ENCODE data around the gene LEMD3.
A peak's percentile ranks its signal among the peaks of the same experiment; 100 is the strongest.

Gene LEMD3

DNA sequence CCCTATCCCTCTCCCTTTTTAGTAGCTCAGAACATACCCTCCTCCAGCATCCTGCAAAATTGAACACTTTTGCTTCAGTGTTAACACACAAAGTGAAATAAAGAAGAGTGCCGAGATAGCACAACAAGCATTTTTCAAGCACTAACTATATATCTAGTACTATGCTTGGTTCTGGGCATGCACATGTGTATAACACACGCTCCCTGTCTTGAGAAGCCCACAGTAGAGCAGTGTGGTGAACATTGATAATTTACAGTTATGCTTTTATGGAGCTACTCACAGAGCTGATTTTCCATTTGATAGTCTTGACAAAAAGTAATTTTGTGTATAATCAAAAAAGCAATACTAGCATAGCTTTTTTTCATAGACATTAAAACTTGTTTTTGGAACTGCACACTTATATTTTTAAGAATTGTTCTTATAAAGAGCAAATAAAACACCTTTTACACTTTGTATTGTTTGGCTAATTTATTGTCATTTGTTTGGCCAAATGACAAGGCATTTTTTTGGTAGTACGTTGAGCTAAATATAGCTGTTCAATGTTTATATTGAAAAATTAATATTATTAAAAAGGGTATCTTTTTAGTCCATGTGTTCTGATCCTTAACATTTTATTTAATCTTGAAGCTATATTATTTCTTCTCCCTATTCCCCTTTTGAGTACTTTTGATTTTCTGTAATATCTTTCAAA is 39.7 kb downstream of the LEMD3 start:
- DNase-seq: no peak

DNA sequence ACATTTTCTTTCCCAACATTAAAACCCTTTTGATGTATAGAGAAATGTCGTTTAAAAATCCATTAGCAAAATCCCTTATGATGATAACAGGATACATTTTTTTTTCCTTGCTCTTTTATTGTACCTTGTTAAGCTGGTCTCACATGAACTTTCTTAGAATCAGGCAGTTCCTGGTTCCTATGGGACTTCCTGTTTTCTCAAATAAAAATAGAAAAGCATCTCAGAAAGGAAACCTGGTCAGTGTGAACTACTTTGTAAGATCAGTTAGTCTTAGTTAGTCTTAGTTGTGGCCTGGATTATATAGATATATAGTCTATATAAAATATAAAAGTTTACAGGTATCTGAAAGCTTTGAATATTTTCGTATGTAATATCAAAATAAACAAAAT is 40.3 kb downstream of the LEMD3 start:
- peak; percentile 2 for DNase-seq

DNA sequence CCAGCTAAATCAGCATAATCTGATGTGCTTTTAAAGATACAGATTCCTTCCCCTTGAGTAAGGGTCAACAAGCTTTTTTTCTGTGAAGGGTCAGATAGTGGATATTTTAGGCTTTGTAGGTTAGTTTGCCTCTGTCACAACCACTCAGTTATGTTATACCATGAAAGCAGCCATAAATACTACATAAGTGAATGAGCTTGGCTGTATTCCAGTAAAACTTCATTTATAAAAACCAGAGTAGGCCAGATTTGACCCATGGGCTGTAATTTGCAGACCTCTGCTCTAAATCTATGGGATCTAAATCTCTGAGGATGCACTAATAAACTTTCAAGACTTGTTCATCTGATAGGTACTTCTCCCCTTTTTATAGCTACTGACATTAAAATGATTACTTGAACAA is 47.7 kb downstream of the LEMD3 start:
- DNase-seq: no peak

DNA sequence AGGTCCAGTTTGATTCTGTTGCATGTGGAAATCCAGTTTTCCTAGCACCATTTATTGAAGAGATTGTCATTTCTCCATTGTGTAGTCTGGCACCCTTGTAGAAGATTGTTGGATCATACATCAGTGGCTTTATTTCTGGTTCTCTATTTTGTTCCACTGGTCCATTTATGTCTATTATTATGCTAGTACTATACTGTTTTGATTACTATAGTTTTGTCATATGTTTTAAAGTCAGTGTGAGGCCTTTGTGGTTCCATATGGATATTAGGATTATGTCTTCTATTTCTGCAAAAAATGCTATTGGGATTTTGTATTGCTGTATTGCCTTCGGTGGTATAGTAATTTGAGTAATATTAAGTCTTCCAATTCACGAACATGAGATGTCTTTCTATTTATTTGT is 51.4 kb downstream of the LEMD3 start:
- no peak for DNase-seq

DNA sequence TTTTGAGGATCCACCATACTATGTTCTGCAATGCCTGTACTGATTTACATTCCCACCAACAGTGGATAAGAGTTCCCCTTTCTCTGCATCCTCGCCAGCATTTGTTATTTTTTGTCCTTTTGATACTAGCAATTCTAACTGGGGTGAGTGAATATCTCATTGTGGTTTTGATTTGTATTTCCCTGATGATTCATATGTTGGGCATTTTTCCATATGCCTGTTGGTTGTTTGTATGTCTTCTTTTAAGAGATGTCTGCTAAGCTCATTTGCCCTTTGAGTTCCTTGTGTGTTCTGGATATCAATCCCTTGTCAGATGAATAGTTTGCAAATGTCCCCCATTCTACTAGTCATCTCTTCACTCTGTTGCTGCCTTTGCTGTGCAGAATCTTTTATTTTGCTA is 60.1 kb downstream of the LEMD3 start:
- no peak for DNase-seq

DNA sequence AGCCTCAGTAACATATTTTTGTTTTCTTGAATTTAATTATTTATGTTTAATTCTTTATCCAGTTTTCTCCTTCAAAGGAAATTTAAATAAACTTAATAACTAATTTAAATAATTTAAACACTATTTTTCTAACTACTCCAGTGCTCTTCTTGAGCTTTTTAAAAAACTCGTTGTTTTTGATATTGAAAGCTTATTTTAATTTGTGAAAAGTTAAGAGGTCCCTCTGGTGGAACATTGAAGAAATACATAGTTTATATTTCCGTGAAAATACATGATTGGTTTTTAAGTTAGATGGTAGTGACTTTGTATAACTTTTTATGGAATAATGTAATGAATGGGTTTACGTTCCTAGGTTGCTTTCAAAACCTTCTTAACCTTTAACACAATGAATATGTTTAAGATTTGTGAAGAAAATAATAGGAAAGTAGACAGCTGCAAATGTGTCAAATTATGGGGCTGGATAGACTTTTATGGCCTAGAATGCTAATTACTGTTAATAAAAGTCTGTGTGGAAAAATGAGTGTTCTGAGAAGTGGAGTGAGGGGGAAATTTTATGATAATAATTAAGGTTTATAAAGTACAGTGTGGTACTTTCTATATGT is 63.2 kb downstream of the LEMD3 start:
- no peak for DNase-seq

DNA sequence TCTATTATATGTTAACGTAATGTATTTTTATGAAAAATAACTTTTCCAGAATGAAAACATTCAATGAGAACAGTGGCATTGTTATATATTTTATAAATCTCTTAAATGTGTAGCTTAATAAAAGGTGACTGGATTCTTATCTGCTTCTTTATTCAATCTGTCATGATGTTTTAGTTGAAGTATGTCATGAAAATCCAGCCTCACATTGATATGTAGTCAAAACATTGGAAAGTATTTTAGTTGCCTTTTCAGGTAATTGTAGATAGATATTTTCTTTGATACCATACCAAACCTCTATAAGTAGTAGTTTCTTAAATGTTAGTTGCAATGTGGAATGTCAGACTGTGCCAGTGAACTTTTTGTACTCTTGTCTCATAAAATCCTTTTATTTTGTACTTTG is 67.8 kb downstream of the LEMD3 start:
- no peak for DNase-seq

DNA sequence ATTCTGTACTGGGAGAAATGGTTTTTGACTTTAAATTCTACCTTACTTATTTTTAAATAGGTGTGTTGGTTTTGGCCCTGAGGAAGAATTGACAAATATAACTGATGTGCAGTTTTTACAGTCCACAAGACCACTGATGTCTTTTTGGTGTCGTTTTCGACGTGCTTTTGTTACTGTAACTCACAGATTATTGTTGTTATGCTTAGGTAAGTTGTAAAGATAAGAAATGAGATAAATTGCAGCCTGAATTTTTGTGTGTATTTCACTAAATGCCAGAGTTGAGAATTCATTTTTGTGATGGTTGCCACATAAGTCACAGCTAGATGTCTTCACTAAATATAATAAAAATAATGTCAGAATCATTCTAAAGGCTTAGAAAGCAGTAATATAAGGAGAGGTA is 69.2 kb downstream of the LEMD3 start:
- no peak for DNase-seq

DNA sequence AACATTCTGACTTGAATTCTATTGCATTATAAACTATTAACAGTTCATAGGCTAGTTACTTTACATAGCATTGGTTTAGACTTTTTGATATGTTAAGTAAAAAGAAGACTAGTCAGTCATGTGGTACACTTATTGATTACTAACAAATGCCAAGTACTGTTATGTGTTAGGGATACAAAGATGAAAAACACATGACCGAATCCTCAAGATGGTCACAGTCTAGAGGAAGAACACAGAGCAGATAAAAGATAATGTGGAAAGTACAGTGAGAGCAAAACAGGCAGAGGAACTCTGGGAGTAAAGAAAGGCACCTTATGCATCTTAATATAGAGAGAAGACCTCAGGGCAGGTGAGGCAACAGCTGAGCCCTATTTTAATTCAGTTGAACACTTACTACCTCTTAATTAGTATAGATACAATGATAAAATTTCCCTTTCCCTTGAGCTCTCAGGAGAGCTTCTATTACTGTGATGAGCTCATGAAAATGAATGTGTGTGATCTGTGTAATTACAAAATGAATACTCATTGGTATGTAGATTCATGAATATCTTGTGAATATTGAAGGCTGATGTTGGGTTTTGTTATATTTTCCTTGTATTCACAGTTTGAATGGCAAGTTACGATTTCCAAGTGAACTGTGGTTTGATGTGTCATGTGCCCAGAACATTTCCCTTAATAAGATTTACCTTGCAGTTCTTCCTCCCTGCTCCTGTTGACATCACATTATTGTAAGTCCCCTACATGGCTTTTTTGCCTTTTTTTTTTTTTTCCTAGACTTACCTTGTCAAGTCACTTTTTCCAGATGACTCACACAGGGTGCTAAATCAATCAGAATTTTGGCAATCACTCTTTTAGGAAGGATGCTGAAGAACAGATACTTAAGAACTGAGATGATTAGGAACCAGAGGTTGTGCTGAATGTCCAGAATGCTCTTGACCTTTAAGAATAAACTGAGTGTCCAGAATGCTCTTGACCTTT is 79.6 kb downstream of the LEMD3 start:
- DNase-seq: no peak

DNA sequence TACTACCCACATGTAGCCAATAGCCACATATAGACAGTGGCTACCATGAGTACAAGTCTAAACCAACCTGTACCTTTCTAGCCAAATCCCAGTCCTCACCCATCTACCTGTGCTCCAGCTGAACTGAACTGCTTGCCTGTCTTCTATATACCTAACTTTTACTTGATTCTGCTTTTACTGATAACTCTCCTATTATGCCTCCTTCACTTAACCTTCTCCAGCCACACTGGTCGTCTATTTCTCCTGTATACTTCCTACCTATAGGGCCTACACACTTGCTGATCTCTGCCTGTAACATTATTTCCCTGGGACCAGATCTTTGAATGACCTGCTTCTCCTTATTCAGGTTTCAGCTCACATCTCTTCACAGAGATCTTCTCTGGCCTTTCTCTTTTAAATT is 83.1 kb downstream of the LEMD3 start:
- DNase-seq: no peak

DNA sequence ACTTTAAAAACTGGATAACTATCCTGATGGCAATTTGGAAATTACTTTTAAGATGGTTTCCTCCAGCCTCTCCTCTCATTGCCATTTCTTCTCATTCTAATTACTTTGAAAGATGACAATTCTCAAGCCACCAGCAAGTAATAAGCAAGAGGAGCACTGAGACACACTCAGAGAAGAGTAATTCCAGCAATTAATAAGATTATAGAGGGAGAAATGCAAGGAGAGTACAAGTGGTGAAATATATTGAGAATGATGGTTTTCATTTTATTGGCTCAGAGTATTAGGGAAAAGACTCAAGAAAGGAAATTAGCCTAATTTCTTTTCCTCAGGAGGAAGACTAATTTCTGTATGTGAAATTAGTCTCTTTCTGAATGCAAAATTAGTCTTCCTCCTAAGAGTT is 88.6 kb downstream of the LEMD3 start:
- DNase-seq: no peak

DNA sequence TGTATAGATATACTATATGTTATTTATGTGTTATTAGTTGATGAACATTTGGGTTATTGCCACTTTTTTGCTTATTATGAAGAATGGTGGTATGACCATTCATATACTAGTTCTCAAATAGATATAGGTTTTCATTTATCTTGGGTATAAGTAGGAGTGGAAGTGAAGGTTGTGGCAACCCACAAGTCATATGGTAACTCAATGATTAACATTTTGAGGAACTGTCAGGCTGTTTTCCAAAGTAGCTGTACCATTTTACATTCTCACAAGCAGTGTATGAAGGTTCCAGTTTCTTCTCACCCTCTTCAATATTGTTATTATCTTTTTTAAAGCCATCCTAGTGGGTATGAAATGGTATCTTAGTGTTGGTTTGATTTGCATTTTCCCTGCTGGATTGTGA is 90.1 kb downstream of the LEMD3 start:
- no peak for DNase-seq

DNA sequence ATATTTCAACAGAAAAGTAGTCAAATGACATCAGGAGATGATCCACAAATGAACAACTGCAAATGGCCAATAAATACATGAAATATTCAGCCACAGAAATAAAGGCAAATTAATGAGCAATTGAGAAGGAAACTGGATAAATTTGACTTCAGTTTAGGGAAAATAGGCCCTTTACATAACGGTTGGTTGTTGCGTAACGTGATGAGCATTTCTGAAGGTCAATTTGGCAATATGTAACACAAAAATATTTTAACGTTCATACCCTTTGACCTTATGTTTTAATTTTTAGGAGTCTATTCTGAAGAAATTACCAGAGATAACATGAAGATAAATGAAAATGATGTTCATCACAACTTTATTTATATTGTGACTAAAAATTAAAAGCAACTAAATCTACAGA is 94.4 kb downstream of the LEMD3 start:
- DNase-seq: no peak

DNA sequence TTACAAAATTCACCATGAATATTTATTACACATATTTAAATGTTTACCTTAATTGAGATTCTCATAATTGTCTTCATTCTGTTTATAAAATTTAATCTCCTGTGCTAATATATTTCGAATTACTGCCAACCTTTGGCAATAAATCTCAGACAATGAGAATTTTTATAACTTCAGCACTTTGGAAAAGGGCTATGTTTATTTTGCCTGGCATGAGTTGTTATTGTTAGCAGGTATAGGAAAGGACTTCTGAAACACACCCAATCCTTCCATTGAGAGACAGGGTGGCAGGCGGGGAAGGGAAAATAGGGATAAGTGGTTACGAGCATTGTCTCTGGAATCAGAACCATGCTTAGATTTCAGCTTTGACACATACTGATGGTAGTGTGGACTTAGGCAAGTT is 97.0 kb downstream of the LEMD3 start:
- DNase-seq: no peak

DNA sequence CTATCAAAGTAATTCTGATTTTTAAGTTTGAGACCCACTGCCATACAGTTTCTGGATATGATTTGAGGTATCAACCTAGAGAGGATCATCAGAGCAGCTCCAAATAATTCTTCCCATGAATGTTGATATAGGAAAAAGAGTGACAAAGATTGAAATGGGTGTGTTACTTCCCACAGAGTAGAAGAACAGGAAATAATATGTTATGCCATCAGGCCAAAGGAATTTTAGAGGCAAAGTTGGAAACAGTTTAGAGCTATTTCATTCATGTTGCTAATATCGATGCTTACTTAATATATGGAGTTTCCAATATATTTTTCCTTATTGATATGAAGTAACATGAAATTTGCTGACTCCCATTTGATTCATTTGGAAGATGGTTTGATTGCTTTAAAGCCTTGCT is 100.2 kb downstream of the LEMD3 start:
- DNase-seq: no peak

DNA sequence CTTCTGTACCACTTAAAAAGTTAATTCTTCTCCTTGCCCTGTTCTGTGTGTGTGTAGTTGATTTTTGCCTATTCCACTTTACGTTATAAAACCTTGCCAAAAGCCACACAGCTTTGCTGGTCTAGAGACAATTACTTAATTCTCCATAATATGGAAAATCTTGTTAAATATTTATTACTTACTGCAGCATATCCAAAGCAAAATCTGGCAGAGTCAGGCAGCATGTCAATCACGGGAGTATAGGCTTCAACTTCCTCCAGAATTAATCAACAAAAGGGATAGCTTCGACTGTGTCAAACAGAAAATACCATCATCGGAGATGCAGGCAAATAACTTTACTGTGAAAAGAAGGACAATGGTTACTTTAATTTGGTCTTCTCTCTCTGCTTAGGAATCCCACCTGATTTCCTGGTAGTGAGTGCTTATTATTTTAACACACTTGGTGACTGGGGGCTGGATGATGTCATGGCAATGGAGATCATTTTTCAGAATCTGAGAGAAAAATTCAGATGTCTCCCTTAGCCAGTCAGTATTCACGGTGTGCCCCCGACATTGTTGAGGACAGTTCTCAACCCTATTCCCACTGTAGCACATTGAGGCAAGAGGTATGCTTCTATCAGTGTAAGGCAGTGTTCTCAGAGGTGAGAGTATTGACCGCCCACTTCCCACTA is 105.4 kb downstream of the LEMD3 start:
- no peak for DNase-seq

DNA sequence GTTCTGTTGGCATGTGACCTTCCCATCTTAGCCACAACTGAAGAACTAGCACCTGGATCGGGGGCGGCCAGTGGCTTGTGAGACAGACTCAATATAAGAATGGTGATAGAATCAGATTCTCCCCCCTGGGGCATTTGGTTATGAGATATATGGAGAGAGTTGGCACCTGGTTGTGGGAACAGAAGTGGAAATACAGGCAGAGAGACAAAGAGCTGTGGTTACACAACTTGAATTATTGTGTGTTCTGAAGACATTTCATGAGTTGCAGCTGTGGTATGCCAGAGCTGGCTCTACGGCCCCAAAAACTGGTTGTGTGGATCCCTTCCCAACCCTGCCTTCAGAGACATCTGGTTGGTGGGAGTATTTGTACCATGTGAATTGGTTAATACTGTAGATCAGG is 106.2 kb downstream of the LEMD3 start:
- DNase-seq: no peak

DNA sequence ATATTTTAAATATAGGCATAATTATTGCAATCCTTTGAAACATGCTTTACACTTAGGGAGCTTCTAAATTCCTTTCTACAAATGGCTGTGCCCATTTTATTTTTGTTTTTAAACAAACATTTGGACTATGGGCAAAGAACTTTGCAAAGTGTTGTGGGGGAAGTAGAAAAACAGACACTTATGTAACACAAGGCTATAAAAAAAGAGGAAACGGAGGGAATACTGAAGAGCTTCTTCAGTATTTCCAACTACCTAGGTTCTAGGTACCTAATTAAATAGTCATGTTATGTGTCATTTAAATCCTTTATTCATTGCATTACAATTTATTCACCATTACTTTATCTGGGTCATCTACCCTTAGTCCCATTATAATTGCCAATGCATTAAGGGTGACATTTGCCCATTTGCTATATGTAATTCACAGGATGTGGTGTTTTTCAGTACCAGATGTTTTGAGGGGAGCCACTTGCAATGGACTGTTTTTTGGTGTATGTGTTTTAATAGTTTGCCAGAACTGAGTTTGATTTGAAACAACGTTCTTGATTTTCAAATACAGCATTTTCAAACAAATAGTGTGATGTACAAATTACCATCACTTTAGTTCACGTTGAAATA is 107.6 kb downstream of the LEMD3 start:
- no peak for DNase-seq

DNA sequence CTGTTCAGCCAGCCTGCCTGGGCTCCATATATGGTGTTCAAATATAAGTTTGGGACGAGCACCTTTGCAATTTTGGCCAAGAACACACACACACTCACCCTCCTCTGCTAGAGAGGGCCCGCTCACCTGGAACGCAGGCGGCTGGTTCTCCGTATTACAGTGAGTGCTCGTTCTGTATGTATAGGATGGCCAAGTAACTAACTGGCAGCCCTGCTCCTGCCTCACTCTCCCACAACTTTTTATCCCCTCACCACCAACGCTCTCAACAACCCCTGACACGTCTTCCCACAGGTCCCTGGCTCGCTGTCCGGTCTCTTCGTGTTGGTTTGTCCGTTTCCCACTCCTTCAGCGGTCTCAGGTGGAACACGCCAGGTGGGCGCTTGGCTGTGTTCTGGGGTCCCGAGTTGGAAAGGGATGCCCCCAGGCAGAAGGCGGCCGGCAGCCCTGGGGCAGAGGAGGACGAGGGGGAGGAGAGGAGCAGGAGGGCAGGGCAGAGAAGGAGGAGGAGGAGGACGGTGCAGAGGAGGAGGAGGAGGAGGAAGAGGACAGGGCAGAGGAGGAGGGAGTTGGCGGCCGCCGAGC is 108.7 kb downstream of the LEMD3 start:
- no peak for DNase-seq

DNA sequence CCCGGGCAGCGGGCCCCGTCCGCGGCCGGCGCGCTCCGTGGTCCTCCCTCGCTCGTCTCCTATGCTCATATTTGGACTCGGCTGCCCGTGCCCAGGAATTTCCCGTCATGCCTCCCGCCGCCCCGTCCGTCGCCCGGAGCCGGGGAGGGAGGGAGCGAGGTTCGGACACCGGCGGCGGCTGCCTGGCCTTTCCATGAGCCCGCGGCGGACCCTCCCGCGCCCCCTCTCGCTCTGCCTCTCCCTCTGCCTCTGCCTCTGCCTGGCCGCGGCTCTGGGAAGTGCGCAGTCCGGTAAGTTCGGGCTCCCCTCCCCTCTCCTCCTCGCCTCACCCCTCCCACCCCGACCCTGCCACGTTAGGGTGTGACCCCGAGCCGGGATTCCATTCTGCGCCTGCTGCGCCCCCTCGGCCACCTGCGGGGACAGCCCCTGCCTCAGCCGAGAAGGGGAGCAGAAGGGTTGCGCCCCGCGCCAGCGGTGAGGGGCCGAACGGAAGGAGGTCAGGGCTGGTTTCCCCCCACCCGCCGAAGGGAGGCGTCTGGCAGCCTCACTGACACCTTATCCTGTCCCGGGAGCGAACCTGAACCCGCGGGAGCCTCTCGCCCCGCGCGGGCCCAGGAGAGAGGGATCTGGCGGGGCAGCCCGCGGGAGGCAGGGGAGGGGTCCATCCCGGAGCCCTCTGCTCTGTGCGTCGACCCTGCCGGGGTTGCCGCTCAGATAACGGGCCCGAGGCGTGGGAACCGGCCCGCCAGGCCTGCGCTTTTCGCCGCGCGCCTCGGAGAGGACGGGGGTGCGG is 109.4 kb downstream of the LEMD3 start, which contains the start of gene MSRB3:
Gene MSRB3 (plus strand): TSS at position 108 of the 793 bp plus-strand sequence. CDS start 29,897 bp downstream, outside the sequence.
- no peak for DNase-seq

DNA sequence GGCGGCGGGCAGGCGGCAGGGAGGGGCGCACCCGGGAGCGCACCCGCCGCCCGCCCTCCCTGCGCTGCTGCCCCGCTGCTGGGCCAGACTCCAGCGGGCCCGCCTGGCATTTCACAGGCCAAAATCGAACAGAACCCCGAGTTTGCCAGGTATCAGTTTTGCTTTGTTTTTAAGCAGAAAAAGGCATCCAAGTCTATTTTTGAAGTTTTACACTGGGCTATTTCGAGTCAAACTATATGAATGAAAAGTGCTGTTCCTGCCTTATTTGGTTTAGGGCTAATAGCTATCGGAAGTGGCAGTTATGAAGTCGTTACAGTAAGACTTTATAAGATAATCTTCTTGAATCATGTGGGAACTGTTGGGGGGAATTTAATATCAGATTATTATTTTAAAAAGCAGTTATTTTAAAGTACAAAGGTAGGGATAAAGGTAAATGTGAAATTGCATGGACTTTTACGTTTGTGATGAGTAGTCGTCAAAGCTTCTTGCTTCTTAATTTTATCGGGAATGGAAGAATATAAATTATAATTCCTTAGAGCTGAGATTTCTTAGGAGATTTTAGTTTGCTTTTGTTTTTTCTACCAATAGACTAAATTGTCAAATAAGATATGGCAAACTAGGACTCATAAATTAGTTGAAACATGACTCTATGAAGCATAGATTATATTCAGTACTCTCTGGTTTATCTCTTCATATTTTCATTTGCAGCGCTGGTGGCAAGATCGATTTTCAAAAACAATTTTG is 110.2 kb downstream of the LEMD3 start:
- DNase-seq: no peak

Data from NCI-H2029 (cell line).